Lung (tissue), 12 donors: ENCODE measurements around the gene GNG14. TPM values are rescaled to one million over a fixed set of nuclear protein-coding genes. Genes with fewer than 3 reads are reported as not detected.

Experiments used
- ATAC-seq: fragments of 200-7000 bp; cut with Tn5 transposase; one replicate; pipeline ENCODE4 v1.9.1; 2020; ENCODE audit warnings: moderate number of reproducible peaks; ENCODE audit not compliant: insufficient read depth, low FRiP score
- DNase-seq, 3 donors: peaks; one replicate each; pipeline ENCODE4 v3.0.0-alpha.2; 2013 to 2017
- H3K27ac ChIP-seq, 2 donors: one replicate each; pipeline ENCODE4 v1.5.1; 2013; ENCODE audit warnings: mild to moderate bottlenecking in 2 of 2, moderate library complexity in 2 of 2, control low read depth in 1 of 2, inconsistent platforms in 1 of 2, low read depth in 1 of 2, low read length in 1 of 2
- H3K27me3 ChIP-seq, 3 donors: one replicate each; pipeline ENCODE4 v1.5.1; 2013; ENCODE audit warnings: low read length in 2 of 3; ENCODE audit not compliant: control insufficient read depth in 3 of 3, insufficient read depth in 3 of 3
- H3K36me3 ChIP-seq, 4 donors: one replicate each; pipeline ENCODE4 v1.5.1; 2013; ENCODE audit warnings: low read length in 4 of 4, mild to moderate bottlenecking in 1 of 4, moderate library complexity in 1 of 4; ENCODE audit not compliant: control insufficient read depth in 4 of 4, insufficient read depth in 4 of 4
- H3K4me1 ChIP-seq, 5 donors: one replicate each; pipeline ENCODE4 v1.5.1; 2013; ENCODE audit warnings: low read length in 5 of 5, mild to moderate bottlenecking in 2 of 5, moderate library complexity in 1 of 5; ENCODE audit not compliant: control insufficient read depth in 5 of 5, insufficient read depth in 5 of 5
- H3K4me3 ChIP-seq: one replicate; pipeline ENCODE4 v1.5.1; 2013; ENCODE audit warnings: mild to moderate bottlenecking, control low read depth, moderate library complexity
- H3K9ac ChIP-seq, 2 donors: one replicate each; pipeline ENCODE4 v1.5.1; 2013; ENCODE audit warnings: low read length in 2 of 2, control low read depth in 1 of 2; ENCODE audit not compliant: insufficient read depth in 1 of 2
- H3K9me3 ChIP-seq, 4 donors: one replicate each; pipeline ENCODE4 v1.5.1; 2013; ENCODE audit warnings: low read length in 3 of 4, mild to moderate bottlenecking in 1 of 4, moderate library complexity in 1 of 4; ENCODE audit not compliant: control insufficient read depth in 4 of 4, insufficient read depth in 3 of 4
- WGBS, 2 donors: extraction: QIAGEN DNeasy Blood & Tissue Kit; methylation state at CpG; one replicate each; pipeline ENCODE4 v1.1.7; 2013; 5-methylcytosine and 5-hydroxymethylcytosine counted together
- polyA plus RNA-seq, 2 donors: library from polyadenylated mRNA; stranded (reverse); fragments of 200-250 nt; gene quantifications; one replicate each; pipeline ENCODE4 v1.2.1, GENCODE V29; 2013
- total RNA-seq, 2 donors: library from RNA; depleted of rRNA in 1 of 2; stranded (reverse); fragments of >200 nt in 1 of 2; gene quantifications; one replicate each; pipeline ENCODE4 v1.2.1, GENCODE V29; 2014 to 2021
- TF ChIP-seq, protein P1 (sequence below): IDR thresholded peaks from 2 replicates; pipeline ENCODE4 v1.5.1; 2012; ENCODE audit warnings: mild to moderate bottlenecking; ENCODE audit errors: control extremely low read depth, extremely low read depth
- donor health status: control.
- donor health status: control.
- donor health status: Bipolar disorder and iron deficiency.
- donor health status: healthy.
- donor health status: DM: yes; HTN: yes; CAD: no.

GNG14 gene
- total and polyA plus RNA-seq, 4 donors, result not detected

DNA sequence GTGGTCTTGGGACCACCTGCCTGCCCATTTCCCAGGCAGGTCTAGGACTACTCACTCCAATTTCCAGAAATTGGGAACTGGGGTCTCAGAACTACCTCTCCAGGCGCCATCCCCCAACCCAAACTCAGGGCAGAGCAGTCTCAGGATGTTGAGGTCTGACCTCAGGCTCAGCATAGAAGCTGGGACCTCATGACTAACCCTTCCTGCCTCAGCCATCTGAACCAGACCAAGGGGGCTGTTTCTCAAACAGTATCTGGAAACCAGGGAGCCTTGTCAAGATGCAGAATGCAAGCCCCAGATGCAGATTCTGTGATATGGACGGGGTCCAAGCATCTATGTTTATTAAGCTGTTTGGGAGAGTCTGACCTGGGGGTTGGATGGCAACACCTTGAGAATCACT lies 7.3 kb downstream of the GNG14 start:
- H3K4me3 ChIP-seq, result no peak overlapping the region
- no peak for DNase-seq
- peaks cover 0 to 10% (median 3%) of the 10 kb centered on the region in 4 donors for H3K36me3 ChIP-seq
- 74 to 83% methylated on average over 2 of the region's 2 CpGs for WGBS, 2 donors
- no peak for ATAC-seq
- H3K27me3 ChIP-seq, result no peaks in the 10 kb centered on the region
- H3K27ac ChIP-seq, result no peak overlapping the region
- TF ChIP-seq, protein P1, sequence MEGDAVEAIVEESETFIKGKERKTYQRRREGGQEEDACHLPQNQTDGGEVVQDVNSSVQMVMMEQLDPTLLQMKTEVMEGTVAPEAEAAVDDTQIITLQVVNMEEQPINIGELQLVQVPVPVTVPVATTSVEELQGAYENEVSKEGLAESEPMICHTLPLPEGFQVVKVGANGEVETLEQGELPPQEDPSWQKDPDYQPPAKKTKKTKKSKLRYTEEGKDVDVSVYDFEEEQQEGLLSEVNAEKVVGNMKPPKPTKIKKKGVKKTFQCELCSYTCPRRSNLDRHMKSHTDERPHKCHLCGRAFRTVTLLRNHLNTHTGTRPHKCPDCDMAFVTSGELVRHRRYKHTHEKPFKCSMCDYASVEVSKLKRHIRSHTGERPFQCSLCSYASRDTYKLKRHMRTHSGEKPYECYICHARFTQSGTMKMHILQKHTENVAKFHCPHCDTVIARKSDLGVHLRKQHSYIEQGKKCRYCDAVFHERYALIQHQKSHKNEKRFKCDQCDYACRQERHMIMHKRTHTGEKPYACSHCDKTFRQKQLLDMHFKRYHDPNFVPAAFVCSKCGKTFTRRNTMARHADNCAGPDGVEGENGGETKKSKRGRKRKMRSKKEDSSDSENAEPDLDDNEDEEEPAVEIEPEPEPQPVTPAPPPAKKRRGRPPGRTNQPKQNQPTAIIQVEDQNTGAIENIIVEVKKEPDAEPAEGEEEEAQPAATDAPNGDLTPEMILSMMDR, result no peak
- H3K4me1 ChIP-seq, result peaks cover 0 to 9% (median 3%) of the 10 kb centered on the region in 5 donors
- no peaks in the 10 kb centered on the region for H3K9me3 ChIP-seq
- no peak overlapping the region for H3K9ac ChIP-seq

GRCh38 chr19:12695514-12695913 lies 7.7 kb downstream of the GNG14 start:
- Histone ChIP-seq H3K27ac (no peak overlapping the region), H3K9me3 (no peaks in the 10 kb centered on the region), H3K9ac (no peak overlapping the region), H3K4me3 (no peak overlapping the region), H3K36me3 (peaks cover 0 to 12% (median 5%) of the 10 kb centered on the region in 4 donors), H3K27me3 (no peaks in the 10 kb centered on the region), H3K4me1 (peaks cover 0 to 9% (median 3%) of the 10 kb centered on the region in 5 donors)
- TF ChIP-seq, protein P1, result no peak
- WGBS, 2 donors, result 87 to 93% methylated on average over 1 of the region's 1 CpG
- ATAC-seq, result no peak
- DNase-seq, result no peak

DNA sequence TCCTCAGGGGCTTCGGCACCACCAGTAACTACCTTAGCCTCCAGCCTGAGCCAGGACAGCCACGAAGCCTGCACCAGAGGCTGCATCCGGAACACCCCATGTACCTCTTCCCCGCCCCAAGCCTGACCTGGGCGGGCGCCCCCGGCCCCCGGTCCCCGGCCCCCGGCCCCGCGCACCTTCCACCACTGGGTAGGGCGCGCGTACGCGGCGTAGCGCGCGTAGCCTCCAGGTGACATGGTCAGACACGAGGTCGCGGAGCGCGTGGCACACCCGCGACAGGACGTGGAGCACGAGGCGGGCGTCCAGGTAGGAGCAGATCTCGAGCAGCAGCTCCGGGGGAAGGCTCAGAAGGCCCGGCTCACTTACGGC lies 8.2 kb downstream of the GNG14 start:
- TF ChIP-seq, protein P1, result no peak
- 4% methylated on average over 36 of the region's 36 CpGs for WGBS, 2 donors
- DNase-seq, result no peak

More for the DNA sequence above, 8.2 kb downstream of the GNG14 start:
- Histone ChIP-seq H3K9ac (no peak overlapping the region), H3K27ac (peak overlapping the region in 1 of 2 donors; percentile 80), H3K27me3 (no peaks in the 10 kb centered on the region), H3K4me3 (peak overlapping the region; percentile 92), H3K36me3 (peaks cover 1 to 17% (median 5%) of the 10 kb centered on the region in 4 donors), H3K4me1 (peaks cover 0 to 9% (median 3%) of the 10 kb centered on the region in 5 donors), H3K9me3 (no peaks in the 10 kb centered on the region)
- peak; percentile 3 for ATAC-seq
